ENCODE results near the gene OSBP2.

Gene OSBP2

GRCh38 chr22:30920407-30920806 lies 225.7 kb downstream of the OSBP2 start:
- DNase-seq: peak; percentile 42

GRCh38 chr22:30921108-30921507 lies 226.4 kb downstream of the OSBP2 start:
- DNase-seq: no peak

DNA sequence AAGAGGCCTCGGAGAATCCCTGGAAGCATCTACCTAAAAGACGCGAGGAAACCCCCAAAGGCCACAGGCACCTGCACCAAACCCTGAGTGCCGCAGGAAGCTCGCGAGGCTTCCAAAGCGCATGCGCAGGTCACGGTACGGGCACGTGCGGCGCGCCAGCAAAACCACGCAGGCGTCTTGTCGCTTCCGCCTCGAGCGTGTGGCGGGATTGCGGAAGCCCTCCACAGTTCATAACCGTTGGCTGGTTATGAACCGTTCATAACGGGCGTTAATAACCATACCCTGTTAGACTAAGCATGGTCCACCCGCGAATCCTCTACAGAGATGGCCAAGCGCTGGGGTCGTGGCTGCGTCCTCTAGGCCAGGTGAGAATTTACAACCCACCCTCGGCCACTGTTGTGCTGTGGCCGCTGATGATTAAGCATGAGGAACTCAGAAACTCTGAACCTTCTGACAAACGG lies 227.5 kb downstream of the OSBP2 start:
- DNase-seq: no peak

DNA sequence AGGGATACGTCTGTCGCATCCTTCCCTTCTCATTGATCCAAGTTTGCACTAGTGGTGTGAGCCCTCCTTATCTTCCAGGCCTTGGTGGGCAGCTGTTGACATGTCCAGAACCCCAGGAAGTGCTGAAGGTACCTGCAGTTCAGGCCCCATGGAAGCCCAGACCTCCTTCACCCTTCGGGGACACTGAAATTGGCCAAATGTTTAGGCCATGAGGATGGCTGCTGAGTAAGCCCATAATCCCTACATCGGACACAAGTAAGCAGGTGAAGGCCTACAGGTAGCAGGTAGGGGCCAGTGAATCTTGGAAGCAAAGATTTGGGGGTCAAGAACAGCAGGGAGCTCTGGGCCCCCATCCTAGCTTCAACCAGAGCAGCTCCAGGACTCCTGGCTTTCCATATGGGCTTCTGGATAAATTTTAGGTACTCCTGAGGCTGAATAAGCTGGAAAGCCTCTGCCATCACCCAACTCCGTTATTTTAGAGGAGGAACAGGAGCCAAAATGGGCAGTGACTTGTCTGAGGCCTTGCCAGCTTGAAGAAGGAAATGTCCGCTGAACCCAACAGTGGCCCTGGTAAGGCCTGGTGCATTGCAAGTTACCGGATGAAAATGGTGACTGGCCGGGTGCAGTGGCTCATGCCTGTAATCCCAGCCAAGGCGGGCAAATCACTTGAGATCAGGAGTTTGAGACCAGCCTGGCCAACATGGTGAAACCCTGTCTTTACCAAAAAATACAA lies 228.7 kb downstream of the OSBP2 start:
- no peak for DNase-seq

- DNase-seq: no peak
These were observed 231.0 kb downstream of the OSBP2 start for GRCh38 chr22:30925667-30926066.

GRCh38 chr22:30926706-30927105 lies 232.0 kb downstream of the OSBP2 start:
- no peak for DNase-seq

DNA sequence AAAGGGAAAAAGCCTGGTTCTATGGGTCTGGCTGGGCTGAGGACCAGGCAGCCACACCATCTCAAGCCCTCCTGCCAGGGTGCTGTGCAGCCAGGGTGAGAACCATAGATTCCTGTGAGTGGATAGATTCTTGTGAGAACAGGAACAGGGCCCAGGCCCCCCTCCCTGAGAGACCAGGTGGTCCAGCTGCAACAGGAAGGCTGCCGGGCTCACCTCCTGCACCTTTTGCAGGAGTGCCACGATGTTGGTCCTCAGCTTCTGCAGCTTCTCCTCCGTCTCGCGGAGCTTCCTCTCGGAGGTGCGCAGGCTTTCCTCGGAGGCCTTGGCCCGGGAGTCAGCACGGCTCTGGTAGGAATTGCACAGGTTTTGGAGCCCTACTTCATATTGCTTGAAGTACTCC lies 233.1 kb downstream of the OSBP2 start:
- no peak for DNase-seq

GRCh38 chr22:30928401-30928800 lies 233.7 kb downstream of the OSBP2 start:
- no peak for DNase-seq

DNA sequence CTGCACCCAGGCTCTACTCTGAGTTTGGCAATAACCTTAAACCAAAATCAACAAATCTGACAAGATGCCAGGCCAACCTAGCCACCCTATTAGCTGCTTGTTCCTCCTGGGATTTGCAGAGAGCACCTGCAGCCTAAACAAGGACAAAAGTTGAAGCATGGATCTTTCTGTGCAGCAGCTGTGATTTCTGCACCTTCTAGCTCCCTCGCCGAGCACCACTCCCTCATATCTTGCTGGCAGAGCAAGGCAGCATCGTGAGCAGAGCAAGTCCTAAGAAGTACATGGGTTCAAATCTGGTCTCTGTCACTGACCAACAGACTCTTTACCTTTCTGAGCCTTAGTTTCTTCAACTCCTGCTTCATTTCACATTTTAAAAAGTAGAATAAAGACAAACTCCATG lies 235.6 kb downstream of the OSBP2 start:
- no peak for DNase-seq

DNA sequence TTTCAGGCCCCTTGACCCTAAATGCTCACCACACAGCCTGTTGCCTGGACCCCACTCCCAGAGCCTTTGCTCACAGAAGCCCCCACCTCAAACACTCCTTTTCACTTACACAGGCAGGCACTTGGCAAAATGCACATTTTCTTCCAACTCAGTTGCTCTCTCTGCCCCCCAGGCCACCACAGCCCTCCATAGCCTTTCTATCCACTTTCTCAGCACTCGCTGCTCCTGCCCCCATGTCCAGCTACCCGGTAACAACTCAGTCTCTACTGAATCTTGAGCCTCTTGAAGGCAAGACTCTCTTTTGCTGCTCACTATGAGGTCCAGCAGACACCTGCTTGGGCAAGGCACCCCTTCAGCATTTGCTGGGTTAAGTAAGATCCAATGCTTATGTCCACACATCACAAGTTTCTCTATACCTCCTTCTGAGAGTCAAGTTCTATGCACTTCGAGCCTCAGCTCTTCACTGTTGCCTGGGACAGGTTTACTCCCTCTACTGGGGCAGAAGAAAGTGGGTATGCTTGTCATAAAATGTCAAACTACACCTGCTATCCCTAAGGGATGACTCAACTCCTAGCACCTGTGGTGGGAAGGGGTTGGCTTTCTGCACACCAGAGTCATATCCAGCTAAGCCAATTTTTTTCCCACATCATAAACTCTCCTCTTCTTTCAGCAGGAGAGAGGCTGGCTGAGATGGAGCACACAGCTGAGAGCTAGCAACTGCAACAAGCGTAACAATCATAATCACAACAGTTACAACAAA lies 237.0 kb downstream of the OSBP2 start:
- DNase-seq: no peak

GRCh38 chr22:30932661-30933060 lies 238.0 kb downstream of the OSBP2 start:
- no peak for DNase-seq

DNA sequence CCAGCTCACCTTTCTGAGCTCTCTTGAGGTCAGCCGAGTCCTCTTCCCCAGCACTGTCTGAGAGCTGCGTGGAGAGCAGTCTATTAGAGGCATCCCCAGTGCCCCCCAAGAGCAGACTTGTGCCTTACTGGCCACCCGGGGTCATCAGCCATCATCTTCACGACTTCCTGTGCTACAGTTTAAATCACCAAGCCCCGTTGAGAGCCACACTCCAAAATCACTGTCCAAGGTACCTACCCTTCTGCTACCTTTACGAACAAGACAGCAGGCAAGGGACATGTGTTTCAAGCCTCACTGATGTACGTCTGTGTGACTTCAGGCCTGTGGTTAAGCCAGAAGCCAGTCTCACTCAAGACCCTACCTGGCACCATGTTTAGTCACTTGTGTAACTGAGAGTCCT lies 238.8 kb downstream of the OSBP2 start:
- DNase-seq: no peak

DNA sequence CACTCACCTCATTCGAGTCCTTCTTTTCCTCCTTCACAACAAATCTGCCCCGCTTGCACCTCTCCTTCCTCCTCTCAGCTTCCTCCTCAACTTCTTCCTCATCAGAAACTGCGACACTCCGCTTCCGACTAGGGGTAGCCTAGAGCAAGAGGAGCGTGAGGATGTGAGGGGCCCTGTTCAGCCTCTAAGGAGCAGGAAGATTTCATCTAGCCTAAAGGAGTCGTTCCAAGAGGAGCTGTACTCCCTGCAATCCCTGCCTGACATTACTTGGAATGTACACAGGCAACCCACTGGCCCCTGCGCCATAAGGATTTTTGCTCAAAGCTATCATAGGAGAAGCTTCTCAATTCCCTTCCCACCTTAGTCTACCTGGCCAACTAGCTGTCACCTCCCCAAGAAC lies 239.4 kb downstream of the OSBP2 start:
- DNase-seq: no peak

- no peak for DNase-seq
These were observed 246.2 kb downstream of the OSBP2 start for GRCh38 chr22:30940685-30941362.

GRCh38 chr22:30941363-30941740 lies 246.7 kb downstream of the OSBP2 start:
- DNase-seq: no peak

DNA sequence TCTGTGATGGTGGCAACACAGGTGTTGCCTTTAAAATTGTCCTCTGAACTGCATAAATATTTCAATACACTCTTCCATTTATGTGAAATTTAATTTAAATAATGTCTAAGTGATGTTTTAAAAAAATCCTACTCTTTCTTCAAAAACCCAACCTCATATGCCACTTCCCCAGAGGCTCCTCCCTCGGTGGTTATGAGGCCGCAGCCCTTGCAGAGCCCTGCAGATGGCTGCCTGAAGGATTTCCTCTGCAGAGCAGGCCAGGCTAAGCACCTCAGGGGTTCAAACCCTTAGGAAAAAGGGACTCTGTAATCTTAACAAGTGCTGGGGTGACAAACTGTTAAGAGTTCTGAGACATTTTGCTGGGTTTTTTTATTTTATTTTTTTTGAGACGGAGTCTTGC lies 248.7 kb downstream of the OSBP2 start:
- no peak for DNase-seq

GRCh38 chr22:30944986-30945385 lies 250.3 kb downstream of the OSBP2 start:
- no peak for DNase-seq

- no peak for DNase-seq
These were observed 251.0 kb downstream of the OSBP2 start for GRCh38 chr22:30945653-30946052.

DNA sequence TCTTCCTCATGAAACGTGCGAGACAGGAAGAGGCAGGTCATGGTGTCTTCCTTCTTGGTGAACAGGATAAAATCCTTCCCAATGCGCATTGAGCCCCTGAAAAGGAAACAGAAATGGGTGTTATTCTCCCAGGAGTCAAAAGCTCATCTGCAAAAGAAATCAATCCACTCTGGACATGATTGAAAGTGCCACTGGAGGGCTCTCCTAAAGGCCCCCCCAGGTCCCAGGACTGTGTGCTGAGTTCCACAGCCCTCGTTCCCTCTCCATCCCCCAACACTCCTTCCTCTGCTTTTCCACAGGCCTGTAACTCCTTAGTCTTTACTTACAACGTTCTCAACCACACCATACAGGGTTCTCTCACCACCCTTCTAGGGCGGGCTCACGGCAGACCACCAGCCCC lies 251.7 kb downstream of the OSBP2 start:
- no peak for DNase-seq

- no peak for DNase-seq
These were observed 252.6 kb downstream of the OSBP2 start for GRCh38 chr22:30947173-30947815.

DNA sequence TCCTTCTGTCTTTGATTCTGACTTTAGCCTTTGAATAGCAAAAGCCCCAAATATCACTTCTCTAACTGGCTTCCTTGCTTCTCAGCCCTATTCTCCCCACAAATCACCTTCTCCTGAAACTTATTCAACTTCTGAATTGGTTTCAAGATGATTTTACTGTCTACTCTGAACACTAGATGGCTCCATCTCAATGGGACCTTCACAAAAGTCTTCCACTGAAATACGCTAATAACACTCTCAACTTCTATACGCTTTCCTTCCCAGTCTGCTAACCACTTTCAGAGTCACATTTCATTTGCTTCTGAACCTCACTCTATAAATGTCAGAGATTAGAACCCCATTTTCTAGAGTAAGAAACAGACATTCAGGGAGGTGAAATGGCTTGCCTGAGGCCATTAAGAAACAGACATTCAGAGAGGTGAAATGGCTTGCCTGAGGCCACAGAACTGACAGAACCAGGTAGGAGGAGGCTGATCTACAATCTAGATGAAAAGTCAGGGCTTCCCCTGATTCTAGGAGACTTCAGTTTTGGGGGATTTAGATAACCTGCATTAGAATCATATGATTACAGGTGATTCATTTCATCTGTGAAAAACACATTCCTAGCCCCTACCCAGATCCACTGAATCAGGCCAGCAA lies 253.3 kb downstream of the OSBP2 start:
- DNase-seq: peak; percentile 43

GRCh38 chr22:30948930-30949342 lies 254.3 kb downstream of the OSBP2 start:
- DNase-seq: no peak

Measured in HCEC 1CT (cell line).